Prostate gland (tissue), 2 donors: ENCODE results near the gene ARRB1.

ENCODE experiments used
- CTCF ChIP-seq, 4 experiments: fragments of 200-600 bp in 2 of 4; fragments of 450-650 bp in 2 of 4; sonication (generic) in 2 of 4; IDR thresholded peaks; 1 replicate in 3 of 4; 2 replicates in 1 of 4; pipeline ENCODE4 v1.5.1; 2016 to 2019; ENCODE audit warnings: antibody characterized with exemption in 4 of 4, mild to moderate bottlenecking in 2 of 4, moderate library complexity in 2 of 4
- POLR2A ChIP-seq: fragments of 450-650 bp; IDR thresholded peaks from one replicate; pipeline ENCODE4 v1.6.1; 2016; ENCODE audit warnings: antibody characterized with exemption, mild to moderate bottlenecking
- POLR2AphosphoS5 ChIP-seq: sonication (generic); formaldehyde crosslinking; IDR thresholded peaks from one replicate; pipeline ENCODE4 v1.6.1; 2017; ENCODE audit warnings: antibody characterized with exemption

- TF ChIP-seq POLR2A: no peak
- TF ChIP-seq CTCF (IDR thresholded peaks at IDR 0.05): no peak
- no peak for TF ChIP-seq POLR2AphosphoS5
Measured at GRCh38 chr11:75305452-75305851, 46.0 kb downstream of the ARRB1 start.
